ENCODE results near the gene PRR4.

The PRR4 gene

DNA sequence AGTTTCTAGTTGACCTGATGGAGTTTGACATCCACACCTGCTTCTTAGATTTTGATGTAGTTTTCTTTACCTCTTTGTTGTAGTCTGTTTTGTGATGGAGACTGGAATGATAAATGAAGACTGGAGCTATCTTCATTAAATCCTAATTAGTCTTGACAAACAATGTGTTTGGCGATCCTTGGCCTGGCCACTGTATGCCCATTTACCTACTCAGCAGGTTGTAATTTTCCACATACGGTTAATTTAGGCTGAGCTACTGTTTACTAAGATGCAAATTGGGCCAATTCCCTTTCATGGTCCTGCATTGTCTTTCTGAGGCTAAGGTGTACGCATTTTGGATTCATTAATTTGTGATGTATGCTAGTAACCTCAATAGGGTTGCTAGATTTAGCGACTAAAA, 46.7 kb downstream of the PRR4 start, which contains the start of gene TAS2R7:
Gene TAS2R7 (minus strand): TSS at position 41 of the 400 bp plus-strand sequence. CDS start 57 bp downstream, outside the sequence.
- CTCF ChIA-PET, result no interaction called here
- Histone ChIP-seq H3K36me3 (ENCODE audit: control insufficient read depth in 4 of 4, insufficient read depth in 4 of 4, low read length in 3 of 4) (no peaks in the 10 kb centered on the region), H3K27me3 (replicated peaks in 2 of 5; ENCODE audit: control insufficient read depth in 4 of 5, insufficient read depth in 5 of 5, low read length in 4 of 5) (no peaks in the 10 kb centered on the region)

DNA sequence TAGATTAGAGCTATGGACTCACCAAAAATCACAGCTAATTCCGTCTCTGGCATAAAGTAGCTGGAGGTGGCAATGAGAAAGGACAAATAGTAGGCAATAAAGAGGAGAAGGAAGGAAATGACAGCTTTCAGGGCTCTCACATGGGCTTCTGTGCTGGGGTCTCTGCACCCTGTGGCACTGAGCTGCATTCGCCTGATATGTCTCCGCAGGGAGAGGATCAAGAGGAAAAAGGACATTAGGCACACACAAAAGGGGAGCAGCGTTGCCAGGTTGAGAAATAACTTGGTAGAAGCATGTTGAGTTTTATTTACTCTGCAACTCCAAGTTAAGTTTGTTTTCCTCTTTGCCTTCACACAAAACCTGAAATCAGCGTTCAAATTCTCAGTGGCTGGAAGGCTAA, 47.5 kb downstream of the PRR4 start:
- CTCF ChIA-PET, result no interaction called here

More for the DNA sequence above, 46.7 kb downstream of the PRR4 start, which contains the start of gene TAS2R7:
- Histone ChIP-seq H3K4me1 (ENCODE audit: control extremely low read depth in 1 of 4, control insufficient read depth in 4 of 4, insufficient read depth in 4 of 4, low read length in 3 of 4) (no peaks in the 10 kb centered on the region), H3K27ac (ENCODE audit: insufficient read depth in 1 of 2, low read depth in 1 of 2, low read length in 2 of 2, poor library complexity in 1 of 2, severe bottlenecking in 2 of 2) (no peak within 1 kb of the TSS), H3K9me3 (ENCODE audit: control extremely low read depth in 1 of 5, control insufficient read depth in 4 of 5, insufficient read depth in 2 of 5, low read depth in 1 of 5, low read length in 4 of 5) (no peaks in the 10 kb centered on the region), H3K4me3 (ENCODE audit: control insufficient read depth in 1 of 7, extremely low read depth in 1 of 7, insufficient read depth in 4 of 7, low read depth in 2 of 7, low read length in 6 of 7) (no peak within 1 kb of the TSS)
- DNase-seq, result no peak
- POLR2A ChIA-PET, result no interaction called here
- WGBS (ENCODE audit: insufficient coverage), result 89% methylated on average over 4 of the region's 4 CpGs

More for the DNA sequence above, 47.5 kb downstream of the PRR4 start:
- Histone ChIP-seq H3K4me3 (ENCODE audit: control insufficient read depth in 1 of 7, extremely low read depth in 1 of 7, insufficient read depth in 4 of 7, low read depth in 2 of 7, low read length in 6 of 7) (no peak overlapping the region), H3K4me1 (ENCODE audit: control extremely low read depth in 1 of 4, control insufficient read depth in 4 of 4, insufficient read depth in 4 of 4, low read length in 3 of 4) (no peaks in the 10 kb centered on the region), H3K27ac (ENCODE audit: insufficient read depth in 1 of 2, low read depth in 1 of 2, low read length in 2 of 2, poor library complexity in 1 of 2, severe bottlenecking in 2 of 2) (no peak overlapping the region), H3K36me3 (ENCODE audit: control insufficient read depth in 4 of 4, insufficient read depth in 4 of 4, low read length in 3 of 4) (no peaks in the 10 kb centered on the region), H3K9me3 (ENCODE audit: control extremely low read depth in 1 of 5, control insufficient read depth in 4 of 5, insufficient read depth in 2 of 5, low read depth in 1 of 5, low read length in 4 of 5) (no peaks in the 10 kb centered on the region), H3K27me3 (replicated peaks in 2 of 5; ENCODE audit: control insufficient read depth in 4 of 5, insufficient read depth in 5 of 5, low read length in 4 of 5) (no peaks in the 10 kb centered on the region)
- DNase-seq, result no peak
- POLR2A ChIA-PET, result no interaction called here
- WGBS (ENCODE audit: insufficient coverage), result 91% methylated on average over 5 of the region's 5 CpGs
